Measurements from ENCODE around the gene CELA3B. TPM values are rescaled to one million over a fixed set of nuclear protein-coding genes. Genes with fewer than 3 reads are reported as not detected.
A peak's percentile ranks its signal among the peaks of the same experiment; 100 is the strongest.

The CELA3B gene
- total and polyA plus RNA-seq, 2 of the 13 experiments (the other 11 are each of a cell fraction or from before 2014, with no cell fraction given) = 0.34 TPM; not detected in 1

- TF ChIP-seq, protein P1, sequence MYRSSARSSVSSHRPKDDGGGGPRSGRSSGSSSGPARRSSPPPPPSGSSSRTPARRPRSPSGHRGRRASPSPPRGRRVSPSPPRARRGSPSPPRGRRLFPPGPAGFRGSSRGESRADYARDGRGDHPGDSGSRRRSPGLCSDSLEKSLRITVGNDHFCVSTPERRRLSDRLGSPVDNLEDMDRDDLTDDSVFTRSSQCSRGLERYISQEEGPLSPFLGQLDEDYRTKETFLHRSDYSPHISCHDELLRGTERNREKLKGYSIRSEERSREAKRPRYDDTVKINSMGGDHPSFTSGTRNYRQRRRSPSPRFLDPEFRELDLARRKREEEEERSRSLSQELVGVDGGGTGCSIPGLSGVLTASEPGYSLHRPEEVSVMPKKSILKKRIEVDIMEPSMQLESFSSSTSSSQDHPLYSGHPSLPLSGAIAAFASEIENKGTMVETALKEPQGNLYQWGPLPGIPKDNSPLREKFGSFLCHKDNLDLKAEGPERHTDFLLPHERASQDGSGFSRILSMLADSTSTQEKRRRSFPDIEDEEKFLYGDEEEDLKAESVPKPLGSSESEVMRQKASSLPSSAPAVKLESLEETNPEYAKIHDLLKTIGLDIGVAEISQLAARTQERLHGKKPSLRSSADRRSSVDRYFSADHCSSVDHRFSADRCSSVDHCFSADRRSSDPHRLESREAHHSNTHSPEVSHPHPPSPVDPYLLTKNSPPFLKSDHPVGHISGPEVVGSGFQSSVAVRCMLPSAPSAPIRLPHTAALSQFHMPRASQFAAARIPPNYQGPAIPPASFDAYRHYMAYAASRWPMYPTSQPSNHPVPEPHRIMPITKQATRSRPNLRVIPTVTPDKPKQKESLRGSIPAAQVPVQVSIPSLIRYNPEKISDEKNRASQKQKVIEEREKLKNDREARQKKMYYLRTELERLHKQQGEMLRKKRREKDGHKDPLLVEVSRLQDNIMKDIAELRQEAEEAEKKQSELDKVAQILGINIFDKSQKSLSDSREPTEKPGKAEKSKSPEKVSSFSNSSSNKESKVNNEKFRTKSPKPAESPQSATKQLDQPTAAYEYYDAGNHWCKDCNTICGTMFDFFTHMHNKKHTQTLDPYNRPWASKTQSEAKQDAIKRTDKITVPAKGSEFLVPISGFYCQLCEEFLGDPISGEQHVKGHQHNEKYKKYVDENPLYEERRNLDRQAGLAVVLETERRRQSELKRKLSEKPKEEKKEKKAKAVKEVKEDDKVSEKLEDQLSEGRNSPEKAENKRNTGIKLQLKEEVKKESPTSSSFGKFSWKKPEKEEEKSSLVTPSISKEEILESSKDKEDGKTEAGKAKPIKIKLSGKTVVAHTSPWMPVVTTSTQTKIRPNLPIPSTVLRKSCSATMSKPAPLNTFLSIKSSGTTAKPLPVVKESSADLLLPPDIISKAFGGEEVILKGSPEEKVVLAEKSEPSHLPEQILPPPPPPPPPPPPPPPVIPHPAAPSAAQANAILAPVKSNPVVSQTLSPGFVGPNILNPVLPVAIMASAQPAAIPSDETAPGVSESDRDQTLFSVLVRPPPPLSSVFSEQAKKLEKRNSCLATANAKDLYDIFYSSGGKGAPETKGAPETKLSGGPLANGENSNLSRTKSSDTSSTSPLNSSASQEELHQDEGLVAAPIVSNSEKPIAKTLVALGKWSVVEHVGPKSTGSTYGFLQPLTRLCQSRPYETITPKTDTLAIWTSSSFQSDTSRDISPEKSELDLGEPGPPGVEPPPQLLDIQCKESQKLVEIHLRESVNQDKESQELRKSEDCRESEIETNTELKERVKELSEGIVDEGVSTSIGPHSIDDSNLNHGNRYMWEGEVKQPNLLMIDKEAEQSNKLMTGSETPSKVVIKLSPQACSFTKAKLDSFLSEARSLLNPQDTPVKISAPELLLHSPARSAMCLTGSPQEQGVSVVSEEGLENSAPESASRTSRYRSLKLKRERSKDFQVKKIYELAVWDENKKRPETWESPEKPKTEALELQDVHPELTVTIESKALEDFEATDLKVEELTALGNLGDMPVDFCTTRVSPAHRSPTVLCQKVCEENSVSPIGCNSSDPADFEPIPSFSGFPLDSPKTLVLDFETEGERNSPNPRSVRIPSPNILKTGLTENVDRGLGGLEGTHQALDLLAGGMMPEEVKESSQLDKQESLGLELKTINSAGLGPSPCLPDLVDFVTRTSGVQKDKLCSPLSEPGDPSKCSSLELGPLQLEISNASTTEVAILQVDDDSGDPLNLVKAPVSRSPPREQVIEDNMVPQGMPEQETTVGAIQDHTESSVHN (CRISPR knock-in tag; IDR thresholded peaks at IDR 0.05) = 0 out of 2 replicates have a peak, but pooled peaks have one; percentile 35
- TF ChIP-seq DPF2 (CRISPR knock-in tag; IDR thresholded peaks at IDR 0.05; ENCODE audit: borderline replicate concordance, low read depth) (peak; percentile 72; the same call in 1 of the 2 replicates), SRF (IDR thresholded peaks at IDR 0.05; ENCODE audit: low read depth, low read length) (no peak), ZNF616 (CRISPR knock-in tag; IDR thresholded peaks at IDR 0.05; ENCODE audit: low read depth) (no peak), GTF3A (CRISPR knock-in tag; conservative IDR thresholded peaks at IDR 0.05) (no peak), SMAD3 (CRISPR knock-in tag; IDR thresholded peaks at IDR 0.05) (no peak), ZNF24 (IDR thresholded peaks at IDR 0.05) (no peak), GATA4 (IDR thresholded peaks at IDR 0.05; ENCODE audit: borderline replicate concordance, low read depth) (no peak), MED1 (CRISPR knock-in tag; IDR thresholded peaks at IDR 0.05) (peak; percentile 86), ZMYM3 (CRISPR knock-in tag; IDR thresholded peaks at IDR 0.05) (peak; percentile 88), YY1 (IDR thresholded peaks at IDR 0.05; ENCODE audit: insufficient read depth, insufficient replicate concordance, low read depth, low read length) (peak; percentile 23), ZNF333 (CRISPR knock-in tag; IDR thresholded peaks at IDR 0.05; ENCODE audit: borderline replicate concordance) (0 out of 2 replicates have a peak, but pooled peaks have one; percentile 66)
- TF ChIP-seq, protein P2, sequence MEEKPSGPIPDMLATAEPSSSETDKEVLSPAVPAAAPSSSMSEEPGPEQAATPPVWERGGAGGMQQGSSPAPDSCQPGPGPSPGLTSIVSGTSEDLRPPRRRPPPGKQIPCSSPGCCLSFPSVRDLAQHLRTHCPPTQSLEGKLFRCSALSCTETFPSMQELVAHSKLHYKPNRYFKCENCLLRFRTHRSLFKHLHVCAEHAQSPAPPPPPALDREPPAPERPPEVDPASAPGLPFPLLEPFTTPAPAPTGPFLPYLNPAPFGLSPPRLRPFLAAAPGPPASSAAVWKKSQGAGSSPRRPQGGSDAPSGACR (CRISPR knock-in tag; IDR thresholded peaks at IDR 0.05) = 0 out of 2 replicates have a peak, but pooled peaks have one; percentile 27
- TF ChIP-seq, protein P3, sequence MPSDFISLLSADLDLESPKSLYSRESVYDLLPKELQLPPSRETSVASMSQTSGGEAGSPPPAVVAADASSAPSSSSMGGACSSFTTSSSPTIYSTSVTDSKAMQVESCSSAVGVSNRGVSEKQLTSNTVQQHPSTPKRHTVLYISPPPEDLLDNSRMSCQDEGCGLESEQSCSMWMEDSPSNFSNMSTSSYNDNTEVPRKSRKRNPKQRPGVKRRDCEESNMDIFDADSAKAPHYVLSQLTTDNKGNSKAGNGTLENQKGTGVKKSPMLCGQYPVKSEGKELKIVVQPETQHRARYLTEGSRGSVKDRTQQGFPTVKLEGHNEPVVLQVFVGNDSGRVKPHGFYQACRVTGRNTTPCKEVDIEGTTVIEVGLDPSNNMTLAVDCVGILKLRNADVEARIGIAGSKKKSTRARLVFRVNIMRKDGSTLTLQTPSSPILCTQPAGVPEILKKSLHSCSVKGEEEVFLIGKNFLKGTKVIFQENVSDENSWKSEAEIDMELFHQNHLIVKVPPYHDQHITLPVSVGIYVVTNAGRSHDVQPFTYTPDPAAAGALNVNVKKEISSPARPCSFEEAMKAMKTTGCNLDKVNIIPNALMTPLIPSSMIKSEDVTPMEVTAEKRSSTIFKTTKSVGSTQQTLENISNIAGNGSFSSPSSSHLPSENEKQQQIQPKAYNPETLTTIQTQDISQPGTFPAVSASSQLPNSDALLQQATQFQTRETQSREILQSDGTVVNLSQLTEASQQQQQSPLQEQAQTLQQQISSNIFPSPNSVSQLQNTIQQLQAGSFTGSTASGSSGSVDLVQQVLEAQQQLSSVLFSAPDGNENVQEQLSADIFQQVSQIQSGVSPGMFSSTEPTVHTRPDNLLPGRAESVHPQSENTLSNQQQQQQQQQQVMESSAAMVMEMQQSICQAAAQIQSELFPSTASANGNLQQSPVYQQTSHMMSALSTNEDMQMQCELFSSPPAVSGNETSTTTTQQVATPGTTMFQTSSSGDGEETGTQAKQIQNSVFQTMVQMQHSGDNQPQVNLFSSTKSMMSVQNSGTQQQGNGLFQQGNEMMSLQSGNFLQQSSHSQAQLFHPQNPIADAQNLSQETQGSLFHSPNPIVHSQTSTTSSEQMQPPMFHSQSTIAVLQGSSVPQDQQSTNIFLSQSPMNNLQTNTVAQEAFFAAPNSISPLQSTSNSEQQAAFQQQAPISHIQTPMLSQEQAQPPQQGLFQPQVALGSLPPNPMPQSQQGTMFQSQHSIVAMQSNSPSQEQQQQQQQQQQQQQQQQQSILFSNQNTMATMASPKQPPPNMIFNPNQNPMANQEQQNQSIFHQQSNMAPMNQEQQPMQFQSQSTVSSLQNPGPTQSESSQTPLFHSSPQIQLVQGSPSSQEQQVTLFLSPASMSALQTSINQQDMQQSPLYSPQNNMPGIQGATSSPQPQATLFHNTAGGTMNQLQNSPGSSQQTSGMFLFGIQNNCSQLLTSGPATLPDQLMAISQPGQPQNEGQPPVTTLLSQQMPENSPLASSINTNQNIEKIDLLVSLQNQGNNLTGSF (CRISPR knock-in tag; IDR thresholded peaks at IDR 0.05) = no peak
These were observed 29.8 kb upstream of the CELA3B start (continued) for GRCh38 chr1:21946836-21947587.

Measured in HepG2 (cell line).